ENCODE results near the gene DAPK1.

DNA sequence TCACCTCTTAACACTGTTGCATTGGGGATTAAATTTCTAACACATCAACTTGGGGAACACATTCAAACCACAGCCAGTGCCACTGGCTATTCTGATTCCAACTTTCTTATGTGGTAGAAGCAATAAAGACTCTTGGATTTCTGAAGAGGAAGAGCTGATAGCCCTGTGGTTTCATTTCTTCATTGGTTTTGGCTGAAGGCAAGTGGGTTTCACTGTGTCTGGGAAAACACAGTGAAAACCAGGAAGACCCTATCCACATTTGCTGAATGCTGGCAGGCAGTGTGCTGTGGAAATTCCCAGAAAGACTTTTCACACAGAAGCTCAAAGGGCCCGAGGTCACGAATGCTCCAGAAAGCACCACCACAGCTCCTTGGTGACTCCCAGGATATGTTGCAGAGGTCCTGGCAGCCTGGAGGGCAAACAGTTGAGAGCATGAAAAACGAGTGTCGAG is 67.1 kb downstream of the DAPK1 start:
- TF ChIP-seq, protein P1, sequence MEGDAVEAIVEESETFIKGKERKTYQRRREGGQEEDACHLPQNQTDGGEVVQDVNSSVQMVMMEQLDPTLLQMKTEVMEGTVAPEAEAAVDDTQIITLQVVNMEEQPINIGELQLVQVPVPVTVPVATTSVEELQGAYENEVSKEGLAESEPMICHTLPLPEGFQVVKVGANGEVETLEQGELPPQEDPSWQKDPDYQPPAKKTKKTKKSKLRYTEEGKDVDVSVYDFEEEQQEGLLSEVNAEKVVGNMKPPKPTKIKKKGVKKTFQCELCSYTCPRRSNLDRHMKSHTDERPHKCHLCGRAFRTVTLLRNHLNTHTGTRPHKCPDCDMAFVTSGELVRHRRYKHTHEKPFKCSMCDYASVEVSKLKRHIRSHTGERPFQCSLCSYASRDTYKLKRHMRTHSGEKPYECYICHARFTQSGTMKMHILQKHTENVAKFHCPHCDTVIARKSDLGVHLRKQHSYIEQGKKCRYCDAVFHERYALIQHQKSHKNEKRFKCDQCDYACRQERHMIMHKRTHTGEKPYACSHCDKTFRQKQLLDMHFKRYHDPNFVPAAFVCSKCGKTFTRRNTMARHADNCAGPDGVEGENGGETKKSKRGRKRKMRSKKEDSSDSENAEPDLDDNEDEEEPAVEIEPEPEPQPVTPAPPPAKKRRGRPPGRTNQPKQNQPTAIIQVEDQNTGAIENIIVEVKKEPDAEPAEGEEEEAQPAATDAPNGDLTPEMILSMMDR (IDR thresholded peaks at IDR 0.05; ENCODE audit: low read depth, low read length), result no peak
- no peak for TF ChIP-seq EZH2phosphoT487 (IDR thresholded peaks at IDR 0.05; ENCODE audit: low read depth)
